Measurements from ENCODE around the gene PMEPA1. TPM values are rescaled to one million over a fixed set of nuclear protein-coding genes. Genes with fewer than 3 reads are reported as not detected.

Gene PMEPA1
- total RNA-seq, 2 donors from 2014 or later = 1.6 to 2.3 TPM

DNA sequence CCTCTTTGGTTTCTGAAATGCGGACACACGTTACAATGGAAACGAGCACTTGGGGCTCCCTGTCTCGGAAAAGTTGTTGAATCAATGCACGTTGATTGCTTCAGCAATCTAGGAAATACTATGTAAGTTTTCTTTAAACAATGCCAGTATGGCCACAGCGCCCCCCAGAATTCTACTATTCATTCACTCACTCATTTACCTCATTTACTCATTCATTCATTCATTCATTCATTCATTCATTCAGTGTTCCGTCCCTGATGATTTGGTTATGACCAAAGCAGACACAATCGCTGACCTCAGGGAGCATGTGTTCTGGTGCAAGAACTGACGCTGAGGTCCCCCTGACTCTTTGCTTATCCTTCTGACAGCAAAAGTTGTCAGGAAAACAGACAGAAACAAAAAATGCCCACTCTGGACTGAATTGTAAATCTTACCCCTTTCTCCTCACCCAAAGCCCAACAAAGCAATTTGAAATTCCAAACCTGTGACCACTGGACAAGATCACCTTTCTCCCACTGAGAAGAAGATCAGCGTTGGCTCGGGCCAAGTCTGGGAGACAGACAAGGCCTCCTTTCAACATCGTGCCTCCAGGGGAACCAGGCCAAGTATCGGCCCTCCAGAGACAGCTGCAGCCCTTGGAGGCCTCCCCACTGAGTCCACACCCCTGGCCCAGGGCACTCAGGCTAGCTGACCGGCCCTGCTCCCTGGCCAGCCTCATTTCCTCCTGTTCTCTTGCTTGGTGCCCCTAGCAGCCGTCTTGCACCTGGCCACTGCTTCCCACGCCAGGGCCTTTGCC, 15.0 kb upstream of the PMEPA1 start:
- no peaks in the 10 kb centered on the region for H3K36me3 Mint-ChIP-seq (ENCODE audit: low read depth)
- H3K9me3 Mint-ChIP-seq = no peaks in the 10 kb centered on the region
- no peaks in the 10 kb centered on the region for H3K4me1 Mint-ChIP-seq
- ATAC-seq (replicated peaks) = no peak
- H3K4me3 Mint-ChIP-seq = no peak overlapping the region
- no peak overlapping the region for H3K27ac Mint-ChIP-seq
- H3K27me3 Mint-ChIP-seq = peaks cover 26% of the 10 kb centered on the region

GRCh38 chr20:57723816-57724215, 14.0 kb upstream of the PMEPA1 start:
- ATAC-seq (replicated peaks) = no peak
- Mint-ChIP-seq H3K4me1 (no peaks in the 10 kb centered on the region), H3K4me3 (no peak overlapping the region), H3K27me3 (peaks cover 26% of the 10 kb centered on the region), H3K36me3 (ENCODE audit: low read depth) (no peaks in the 10 kb centered on the region), H3K27ac (no peak overlapping the region), H3K9me3 (no peaks in the 10 kb centered on the region)

DNA sequence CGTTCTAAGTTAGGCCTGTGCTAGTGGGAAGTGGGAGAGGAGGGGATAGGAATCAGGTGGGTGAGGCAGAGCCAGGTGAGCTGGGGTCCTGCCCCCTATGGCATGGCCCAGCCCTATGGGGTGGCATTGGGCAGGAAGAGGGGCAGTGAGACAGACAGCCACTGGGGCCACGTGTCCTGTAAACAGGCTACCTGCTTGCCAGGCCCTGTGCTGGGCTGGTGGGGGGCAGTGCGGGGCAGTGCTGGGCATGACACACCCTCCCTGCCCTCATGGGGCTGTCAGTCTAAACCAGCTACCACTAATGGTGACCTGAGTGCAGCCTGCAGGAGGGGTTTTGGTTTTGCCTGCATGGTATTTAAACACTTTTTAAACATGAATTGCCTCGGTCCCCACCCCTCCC, 10.1 kb upstream of the PMEPA1 start:
- peaks cover 13% of the 10 kb centered on the region for H3K27me3 Mint-ChIP-seq
- no peaks in the 10 kb centered on the region for H3K36me3 Mint-ChIP-seq (ENCODE audit: low read depth)
- no peak overlapping the region for H3K4me3 Mint-ChIP-seq
- H3K9me3 Mint-ChIP-seq = no peaks in the 10 kb centered on the region
- ATAC-seq (replicated peaks) = no peak
- H3K4me1 Mint-ChIP-seq = no peaks in the 10 kb centered on the region
- H3K27ac Mint-ChIP-seq = no peak overlapping the region

- Mint-ChIP-seq H3K9me3 (no peaks in the 10 kb centered on the region), H3K4me1 (no peaks in the 10 kb centered on the region), H3K36me3 (ENCODE audit: low read depth) (no peaks in the 10 kb centered on the region), H3K27me3 (peaks cover 8% of the 10 kb centered on the region), H3K4me3 (peak overlapping the region; percentile 48), H3K27ac (no peak overlapping the region)
- ATAC-seq (replicated peaks) = peak; percentile 100
Measured at GRCh38 chr20:57718490-57719009, 8.7 kb upstream of the PMEPA1 start.

- Mint-ChIP-seq H3K27ac (no peak overlapping the region), H3K4me1 (no peaks in the 10 kb centered on the region), H3K4me3 (peak overlapping the region; percentile 21), H3K9me3 (no peaks in the 10 kb centered on the region), H3K36me3 (ENCODE audit: low read depth) (no peaks in the 10 kb centered on the region), H3K27me3 (peaks cover 4% of the 10 kb centered on the region)
- no peak for ATAC-seq (replicated peaks)
Measured at GRCh38 chr20:57717797-57718196, 8.0 kb upstream of the PMEPA1 start.

- no peak overlapping the region for H3K27ac Mint-ChIP-seq
- H3K36me3 Mint-ChIP-seq (ENCODE audit: low read depth) = no peaks in the 10 kb centered on the region
- no peak for ATAC-seq (replicated peaks)
- H3K9me3 Mint-ChIP-seq = no peaks in the 10 kb centered on the region
- H3K4me1 Mint-ChIP-seq = no peaks in the 10 kb centered on the region
- H3K27me3 Mint-ChIP-seq = peaks cover 4% of the 10 kb centered on the region
- no peak overlapping the region for H3K4me3 Mint-ChIP-seq
Measured at GRCh38 chr20:57716901-57717300, 7.1 kb upstream of the PMEPA1 start.

GRCh38 chr20:57716202-57716601, 6.4 kb upstream of the PMEPA1 start:
- no peak for ATAC-seq (replicated peaks)

DNA sequence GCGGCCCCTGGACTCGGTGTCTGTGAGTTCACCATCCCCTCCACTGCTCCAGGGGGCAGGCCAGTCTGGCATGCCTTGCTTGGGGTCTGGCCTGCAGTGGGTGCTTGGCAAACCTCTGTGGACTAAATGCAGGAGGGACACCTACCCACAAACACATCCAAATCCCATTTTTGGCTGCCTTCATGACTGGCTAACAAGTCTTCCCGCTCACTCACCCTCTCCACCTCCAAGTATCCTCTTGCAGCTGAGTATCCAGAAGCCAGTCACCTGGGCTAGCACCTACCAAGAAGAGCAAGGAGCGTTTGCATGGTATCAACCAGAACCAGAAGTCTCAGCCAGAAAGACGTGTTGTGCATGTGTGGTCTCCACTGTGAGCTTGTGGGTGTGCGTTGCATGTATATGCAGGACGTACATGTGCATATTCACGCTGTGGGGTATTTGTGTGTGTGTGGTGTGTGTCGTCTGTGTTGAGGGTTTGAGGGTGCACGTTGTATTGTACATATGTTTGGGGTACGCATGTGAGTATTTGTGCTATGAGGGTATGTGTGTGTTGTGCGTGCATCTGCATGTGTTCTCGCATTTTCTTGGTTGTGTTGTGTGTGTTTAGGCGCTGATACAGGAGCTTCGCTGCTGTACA, 5.6 kb upstream of the PMEPA1 start:
- H3K9me3 Mint-ChIP-seq = no peaks in the 10 kb centered on the region
- H3K27ac Mint-ChIP-seq = no peak overlapping the region
- H3K4me3 Mint-ChIP-seq = no peak overlapping the region
- ATAC-seq (replicated peaks) = no peak
- no peaks in the 10 kb centered on the region for H3K4me1 Mint-ChIP-seq
- H3K27me3 Mint-ChIP-seq = no peaks in the 10 kb centered on the region
- H3K36me3 Mint-ChIP-seq (ENCODE audit: low read depth) = no peaks in the 10 kb centered on the region

More at GRCh38 chr20:57716202-57716601, 6.4 kb upstream of the PMEPA1 start:
- peaks cover under 1% of the 10 kb centered on the region for H3K27me3 Mint-ChIP-seq
- no peak overlapping the region for H3K27ac Mint-ChIP-seq
- H3K9me3 Mint-ChIP-seq = no peaks in the 10 kb centered on the region
- no peaks in the 10 kb centered on the region for H3K4me1 Mint-ChIP-seq
- no peak overlapping the region for H3K4me3 Mint-ChIP-seq
- no peaks in the 10 kb centered on the region for H3K36me3 Mint-ChIP-seq (ENCODE audit: low read depth)

DNA sequence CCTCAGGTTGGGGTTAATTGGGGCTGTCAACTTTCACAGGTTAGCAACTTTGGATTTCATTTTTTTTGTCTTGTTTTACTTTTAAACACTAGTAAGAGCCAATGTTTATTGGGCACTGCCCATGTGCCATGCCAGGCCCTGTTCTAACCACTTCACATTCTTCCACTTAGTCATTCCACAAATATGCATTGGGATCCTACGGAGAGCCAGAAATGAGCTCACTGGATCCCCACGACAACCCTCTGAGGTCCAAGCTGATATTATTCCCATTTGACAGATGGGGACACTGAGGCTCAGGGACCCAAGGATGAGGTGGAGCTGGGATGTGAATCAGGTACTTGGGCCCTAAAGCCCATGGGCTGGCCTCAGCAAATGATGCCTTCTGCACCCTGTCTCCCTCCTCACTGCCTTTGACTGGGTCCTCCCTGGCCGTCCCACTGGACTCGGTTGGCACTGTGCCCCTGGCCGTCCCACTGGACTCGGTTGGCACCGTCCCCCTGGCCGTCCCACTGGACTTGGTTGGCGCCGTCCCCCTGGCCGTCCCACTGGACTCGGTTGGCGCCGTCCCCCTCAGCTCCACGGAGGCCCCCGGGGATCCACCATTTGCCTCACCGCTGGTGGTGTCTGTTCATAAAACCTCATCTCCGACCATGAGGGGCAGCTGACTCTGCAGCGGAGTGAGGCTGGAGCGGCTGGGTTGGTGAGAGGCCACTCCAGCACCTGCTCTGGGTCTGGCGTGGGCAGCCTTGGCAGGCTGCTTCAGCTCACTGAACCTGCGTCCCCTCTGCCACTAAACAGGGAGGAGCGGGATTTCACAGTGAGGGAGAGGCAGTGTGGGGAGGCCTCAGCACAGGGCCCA, 4.8 kb upstream of the PMEPA1 start:
- no peak for ATAC-seq (replicated peaks)
- H3K4me3 Mint-ChIP-seq = no peak overlapping the region
- H3K4me1 Mint-ChIP-seq = no peaks in the 10 kb centered on the region
- H3K27ac Mint-ChIP-seq = no peak overlapping the region
- H3K9me3 Mint-ChIP-seq = no peaks in the 10 kb centered on the region
- no peaks in the 10 kb centered on the region for H3K36me3 Mint-ChIP-seq (ENCODE audit: low read depth)
- no peaks in the 10 kb centered on the region for H3K27me3 Mint-ChIP-seq

DNA sequence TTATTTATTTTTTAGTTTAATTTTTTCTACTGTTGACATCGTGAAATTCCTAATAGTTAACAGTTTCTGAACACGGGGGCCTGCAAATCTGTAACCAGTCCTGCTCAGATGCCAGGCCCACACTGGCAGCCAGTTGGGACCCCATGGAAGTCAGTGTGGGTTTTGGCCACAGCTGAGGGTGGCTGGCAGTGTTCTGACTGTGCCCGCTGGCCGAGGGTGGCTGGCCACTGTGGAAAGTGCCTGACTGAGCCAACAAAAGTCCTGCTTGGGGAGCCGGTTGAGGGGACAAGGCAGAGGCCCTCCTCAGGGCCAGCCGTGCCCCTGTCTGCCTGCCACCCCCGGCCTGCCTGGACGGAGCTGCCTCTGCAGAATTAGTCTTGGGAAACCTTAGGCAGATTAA, 4.1 kb upstream of the PMEPA1 start:
- Mint-ChIP-seq H3K36me3 (ENCODE audit: low read depth) (no peaks in the 10 kb centered on the region), H3K4me3 (no peak overlapping the region), H3K4me1 (no peaks in the 10 kb centered on the region), H3K9me3 (no peaks in the 10 kb centered on the region), H3K27ac (no peak overlapping the region), H3K27me3 (no peaks in the 10 kb centered on the region)
- no peak for ATAC-seq (replicated peaks)

DNA sequence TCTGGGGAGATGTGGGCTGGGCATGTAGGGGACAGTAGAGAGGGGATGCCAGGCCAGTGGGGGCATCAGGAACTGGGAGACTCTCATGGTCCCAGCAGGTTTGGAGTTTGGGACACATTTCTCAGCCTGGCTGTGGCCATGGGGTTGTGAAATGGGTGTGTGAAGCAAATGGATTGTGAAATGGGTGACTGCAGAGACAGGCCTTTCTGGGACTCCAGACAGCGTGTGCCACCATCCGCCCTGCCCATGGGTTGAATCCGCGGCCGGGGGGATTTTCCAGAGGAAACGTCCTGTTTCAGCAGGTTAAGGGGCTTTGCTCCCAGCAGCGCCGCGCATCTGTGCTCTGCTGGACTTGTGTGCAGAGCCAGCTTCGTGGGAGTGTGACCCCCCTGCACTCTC, 3.7 kb upstream of the PMEPA1 start:
- no peak overlapping the region for H3K4me3 Mint-ChIP-seq
- H3K36me3 Mint-ChIP-seq (ENCODE audit: low read depth) = peaks cover 2% of the 10 kb centered on the region
- H3K4me1 Mint-ChIP-seq = peaks cover 3% of the 10 kb centered on the region
- no peak overlapping the region for H3K27ac Mint-ChIP-seq
- H3K27me3 Mint-ChIP-seq = peaks cover 2% of the 10 kb centered on the region
- ATAC-seq (replicated peaks) = no peak
- H3K9me3 Mint-ChIP-seq = no peaks in the 10 kb centered on the region

- Mint-ChIP-seq H3K36me3 (ENCODE audit: low read depth) (peaks cover 4% of the 10 kb centered on the region), H3K4me3 (no peak overlapping the region), H3K9me3 (no peaks in the 10 kb centered on the region), H3K27me3 (peaks cover 4% of the 10 kb centered on the region), H3K27ac (no peak overlapping the region), H3K4me1 (peaks cover 4% of the 10 kb centered on the region)
- no peak for ATAC-seq (replicated peaks)
Measured at GRCh38 chr20:57712851-57713504, 3.2 kb upstream of the PMEPA1 start.

DNA sequence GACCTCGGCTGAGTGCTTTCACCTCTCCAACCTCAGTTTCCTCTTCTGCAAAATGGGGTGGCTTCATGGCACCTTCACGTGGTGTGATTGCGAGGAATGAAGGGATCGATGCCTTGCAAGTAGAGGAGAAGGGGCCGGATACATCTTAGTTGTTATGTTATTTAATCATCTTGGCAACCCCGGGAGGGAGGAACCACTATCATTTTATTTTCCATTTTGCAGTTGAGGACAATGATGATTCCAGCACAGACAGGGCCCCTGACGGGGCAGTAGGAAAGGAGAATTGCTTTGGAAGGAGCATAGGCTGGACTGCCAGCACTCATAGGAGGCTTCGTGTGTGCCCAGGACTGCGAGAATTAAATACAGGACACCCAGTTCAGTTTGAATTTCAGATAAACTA, 2.5 kb upstream of the PMEPA1 start:
- ATAC-seq (replicated peaks) = no peak
- Mint-ChIP-seq H3K36me3 (ENCODE audit: low read depth) (peaks cover 4% of the 10 kb centered on the region), H3K27me3 (peaks cover 4% of the 10 kb centered on the region), H3K9me3 (no peaks in the 10 kb centered on the region), H3K4me3 (no peak overlapping the region), H3K4me1 (peaks cover 4% of the 10 kb centered on the region), H3K27ac (no peak overlapping the region)

DNA sequence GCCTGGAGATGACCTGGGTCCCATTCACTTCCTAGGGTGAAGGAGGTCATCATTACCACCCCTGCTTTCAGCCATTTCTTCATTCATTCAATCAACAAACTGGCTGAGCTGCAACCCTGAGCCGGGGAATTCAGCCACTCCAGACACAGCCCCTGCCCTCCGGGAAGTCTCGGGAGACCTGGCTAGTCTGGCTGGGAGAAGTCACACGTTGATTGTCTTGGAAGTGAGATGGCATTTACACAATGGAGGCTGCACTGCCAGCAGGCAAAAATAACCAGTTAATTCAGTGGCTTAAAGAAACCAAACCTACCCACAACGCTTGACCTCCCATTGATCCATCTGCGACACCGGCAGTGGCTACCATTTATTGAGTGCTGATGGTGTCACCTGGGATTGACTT, 2.0 kb upstream of the PMEPA1 start:
- Mint-ChIP-seq H3K27ac (no peak overlapping the region), H3K27me3 (peaks cover 4% of the 10 kb centered on the region), H3K36me3 (ENCODE audit: low read depth) (peaks cover 4% of the 10 kb centered on the region), H3K9me3 (no peaks in the 10 kb centered on the region), H3K4me1 (peaks cover 4% of the 10 kb centered on the region), H3K4me3 (no peak overlapping the region)
- ATAC-seq (replicated peaks) = no peak

All from activated T-helper 17 cell treated with anti-CD3 and anti-CD28 coated beads, Interleukin-2, amount 50 U/mL, for 72 hours (primary cell).